Heart right ventricle (tissue), 16 donors: ENCODE data around the gene DSE. TPM values are rescaled to one million over a fixed set of nuclear protein-coding genes. Genes with fewer than 3 reads are reported as not detected.
A peak's percentile ranks its signal among the peaks of the same experiment; 100 is the strongest.

Experiments used
- ATAC-seq, 8 donors: fragments of 200-7000 bp; cut with Tn5 transposase; one replicate each; pipeline ENCODE4 v1.9.1; 2020; ENCODE audit warnings: mild to moderate bottlenecking in 8 of 8, moderate library complexity in 8 of 8, moderate number of reproducible peaks in 1 of 8
- DNase-seq, 2 donors: peaks; one replicate each; pipeline ENCODE4 v3.0.0-alpha.2; 2020
- H3K27ac ChIP-seq, 10 donors: fragments of 200-600 bp; sonication (generic) in 2 of 10; one replicate each; pipeline versions ENCODE4 v1.5.0 to v1.8.0; 2020 to 2022; ENCODE audit warnings: mild to moderate bottlenecking in 3 of 10
- H3K27me3 ChIP-seq, 7 donors: fragments of 200-600 bp; one replicate each; pipeline ENCODE4 v1.8.0; 2021 to 2022; ENCODE audit warnings: mild to moderate bottlenecking in 2 of 7
- H3K36me3 ChIP-seq, 9 donors: fragments of 200-600 bp; sonication (generic) in 1 of 9; one replicate each; pipeline versions ENCODE4 v1.5.0 to v1.8.0; 2020 to 2022; ENCODE audit warnings: mild to moderate bottlenecking in 2 of 9
- H3K4me1 ChIP-seq, 9 donors: fragments of 200-600 bp; sonication (generic) in 1 of 9; one replicate each; pipeline versions ENCODE4 v1.5.0 to v1.8.0; 2020 to 2022; ENCODE audit warnings: mild to moderate bottlenecking in 4 of 9
- H3K4me3 ChIP-seq, 10 donors: fragments of 200-600 bp; sonication (generic) in 2 of 10; one replicate each; pipeline versions ENCODE4 v1.5.0 to v1.8.0; 2020 to 2022; ENCODE audit warnings: mild to moderate bottlenecking in 7 of 10, moderate library complexity in 2 of 10
- H3K9me3 ChIP-seq, 11 donors: fragments of 200-600 bp in 10 of 11; sonication (generic) in 2 of 11; one replicate each; pipeline versions ENCODE4 v1.5.0 to v1.8.0; 2013 to 2022; ENCODE audit warnings: mild to moderate bottlenecking in 2 of 11, control low read depth in 1 of 11, moderate library complexity in 1 of 11
- CTCF ChIP-seq, 9 donors: fragments of 200-600 bp; sonication (generic) in 2 of 9; IDR thresholded peaks; one replicate each; pipeline versions ENCODE4 v1.5.0 to v1.8.0; 2021 to 2022; ENCODE audit warnings: antibody characterized with exemption in 9 of 9, mild to moderate bottlenecking in 5 of 9, moderate library complexity in 1 of 9
- WGBS, 2 donors: extraction: QIAGEN DNeasy Blood & Tissue Kit; methylation state at CpG; one replicate each; pipeline ENCODE4 v1.1.7; 2013; ENCODE audit warnings: inconsistent platforms in 1 of 2; 5-methylcytosine and 5-hydroxymethylcytosine counted together
- intact Hi-C, 10 donors: fragments of 100-400 bp; cut with DNase I; formaldehyde crosslinking; loops; one replicate each; pipeline versions ENCODE4 v1.11.1 to v1.14.2; 2022
- polyA plus RNA-seq, 2 donors: library from polyadenylated mRNA; stranded (reverse); fragments of 200-250 nt; gene quantifications; one replicate each; pipeline ENCODE4 v1.2.3, GENCODE V29; 2013
- total RNA-seq, 10 donors: library from RNA; stranded (reverse); fragmentation: NEBNext Ultra II Directional in 3 of 10; extraction: Animal tissue kit (Norgen Biotek cat#: 25700) in 3 of 10; gene quantifications; one replicate each; pipeline versions ENCODE4 v1.2.1 to v1.2.4, GENCODE V29; 2021 to 2023
- donor health status: Arrhythmogenic right ventricular cardiomyopathy.
- donor health status: ischemic (EF 13 %, LVEDD 7.1; RV severe dilation, severe dysfunction).
- donor health status: healthy with polysubstance abuse.
- donor health status: DM: no; HTN: yes; CAD: no.
- donor health status: DM: no; HTN: no; CAD: no.
- donor health status: ischemic (EF 25% LVEDD 6.9; RV normal size, moderate dysfunction).
- donor health status: ischemic (EF 25% LVEDD 5.7; RV mildly dilated, moderate dysfunction).
- donor health status: healthy.
- donor health status: DM: yes; HTN: yes; CAD: no.
- donor health status: Ischemic cardiomyopathy.
- donor health status: ischemic (EF 35%, LVEDD 5.7; RV mildly dilated, moderate dysfunction).
- donor health status: nonischemic (EF 11% LVEDD 7.7; RV severe dilation, severe dysfunction).
- donor health status: DM: yes; HTN: yes; CAD: no.
- donor health status: PGD.
- donor health status: ischemic (EF 29% LVEDD 5.4; RV normal size, mild dysfunction).
- donor health status: nonischemic (EF 23%, LVEDD 6.1; RV moderate dilation, normal function).

DSE gene
- total and polyA plus RNA-seq, 12 donors: 3.8 to 25.4 (median 11.3) TPM

- 98 to 100% methylated on average over 1 of the region's 1 CpG for WGBS, 2 donors
Observed at GRCh38 chr6:116382587-116382986, 11.8 kb downstream of the DSE start.

GRCh38 chr6:116384727-116385458 lies 14.1 kb downstream of the DSE start:
- no peaks in the 10 kb centered on the region for H3K36me3 ChIP-seq
- intact Hi-C loops: no loop called here
- peak overlapping the region in 2 of 10 donors; percentile 36 to 82 for H3K27ac ChIP-seq
- DNase-seq: no peak
- TF ChIP-seq CTCF (IDR thresholded peaks at IDR 0.05): no peak
- H3K9me3 ChIP-seq: no peaks in the 10 kb centered on the region
- no peaks in the 10 kb centered on the region for H3K27me3 ChIP-seq
- peak in 1 of 8 donors; percentile 7 for ATAC-seq
- no peak overlapping the region for H3K4me3 ChIP-seq
- H3K4me1 ChIP-seq: peaks cover 7 to 70% (median 22%) of the 10 kb centered on the region in 9 donors
- WGBS, 2 donors: 92 to 96% methylated on average over 3 of the region's 3 CpGs

More at GRCh38 chr6:116382587-116382986, 11.8 kb downstream of the DSE start:
- no peak for DNase-seq
- no peak overlapping the region for H3K4me3 ChIP-seq
- TF ChIP-seq CTCF (IDR thresholded peaks at IDR 0.05): no peak
- no peaks in the 10 kb centered on the region for H3K27me3 ChIP-seq
- ATAC-seq: no peak
- intact Hi-C loops: no loop called here
- H3K4me1 ChIP-seq: peaks cover 4 to 55% (median 22%) of the 10 kb centered on the region in 9 donors
- no peaks in the 10 kb centered on the region for H3K9me3 ChIP-seq
- H3K27ac ChIP-seq: no peak overlapping the region
- H3K36me3 ChIP-seq: no peaks in the 10 kb centered on the region

- Histone ChIP-seq H3K9me3 (no peaks in the 10 kb centered on the region), H3K27me3 (no peaks in the 10 kb centered on the region), H3K27ac (peak overlapping the region in 2 of 10 donors; percentile 36 to 82), H3K4me3 (no peak overlapping the region), H3K4me1 (peaks cover 7 to 71% (median 19%) of the 10 kb centered on the region in 9 donors), H3K36me3 (no peaks in the 10 kb centered on the region)
- TF ChIP-seq CTCF (IDR thresholded peaks at IDR 0.05): no peak
- DNase-seq: peak in 1 of 2 donors; percentile 33
- ATAC-seq: peak in 6 of 8 donors; percentile 16 to 67 (median 40)
- WGBS, 2 donors: 84 to 85% methylated on average over 1 of the region's 1 CpG
- intact Hi-C loops: no loop called here
Observed at GRCh38 chr6:116385459-116385802, 14.7 kb downstream of the DSE start.

- no peak overlapping the region for H3K4me3 ChIP-seq
- ATAC-seq (no peak), DNase-seq (no peak)
- intact Hi-C loops: no loop called here
- no peaks in the 10 kb centered on the region for H3K9me3 ChIP-seq
- H3K27me3 ChIP-seq: no peaks in the 10 kb centered on the region
- H3K27ac ChIP-seq: peak overlapping the region in 3 of 10 donors; percentile 4 to 82 (median 36)
- peaks cover 7 to 76% (median 20%) of the 10 kb centered on the region in 9 donors for H3K4me1 ChIP-seq
- H3K36me3 ChIP-seq: no peaks in the 10 kb centered on the region
- TF ChIP-seq CTCF (IDR thresholded peaks at IDR 0.05): no peak
Observed at GRCh38 chr6:116385921-116386320, 15.2 kb downstream of the DSE start.
